Colon (tissue), 2 donors: Measurements from ENCODE around the gene SESN2.

Experiments
- FAIRE-seq: peaks from 2 replicates; lab custom pipeline; 2012; peaks lifted over from hg19 to GRCh38; lab: Jason Lieb, UNC
- donor health status: control.
- donor health status: control.

SESN2 gene

GRCh38 chr1:28249866-28250295, 9.4 kb upstream of the SESN2 start:
- FAIRE-seq = no peak

GRCh38 chr1:28256197-28256827, 3.0 kb upstream of the SESN2 start:
- no peak for FAIRE-seq

- no peak for FAIRE-seq
These were observed 1.6 kb upstream of the SESN2 start for GRCh38 chr1:28257736-28258135.

GRCh38 chr1:28258628-28259251, 578 bp upstream of the SESN2 start:
- FAIRE-seq = no peak

GRCh38 chr1:28259934-28260802, 850 bp downstream of the SESN2 start:
- FAIRE-seq = no peak

GRCh38 chr1:28260803-28261174, 1.5 kb downstream of the SESN2 start:
- FAIRE-seq = no peak

GRCh38 chr1:28264897-28265296, 5.6 kb downstream of the SESN2 start:
- no peak for FAIRE-seq

- no peak for FAIRE-seq
These were observed 6.3 kb downstream of the SESN2 start for GRCh38 chr1:28265577-28265976.

GRCh38 chr1:28266920-28267322, 7.6 kb downstream of the SESN2 start:
- no peak for FAIRE-seq

- no peak for FAIRE-seq
These were observed 8.3 kb downstream of the SESN2 start for GRCh38 chr1:28267633-28268032.

- no peak for FAIRE-seq
These were observed 10.2 kb downstream of the SESN2 start for GRCh38 chr1:28269529-28269928.

GRCh38 chr1:28272215-28272852, 13.0 kb downstream of the SESN2 start:
- no peak for FAIRE-seq

GRCh38 chr1:28273216-28273860, 14.0 kb downstream of the SESN2 start:
- no peak for FAIRE-seq

- no peak for FAIRE-seq
These were observed 19.4 kb downstream of the SESN2 start for GRCh38 chr1:28278763-28279162.

- FAIRE-seq = no peak
These were observed 20.4 kb downstream of the SESN2 start for GRCh38 chr1:28279721-28280120.

GRCh38 chr1:28280501-28280900, 21.2 kb downstream of the SESN2 start:
- no peak for FAIRE-seq

GRCh38 chr1:28280977-28281381, 21.7 kb downstream of the SESN2 start:
- FAIRE-seq = no peak

GRCh38 chr1:28281608-28282425, 22.5 kb downstream of the SESN2 start:
- FAIRE-seq = no peak

- no peak for FAIRE-seq
These were observed 23.4 kb downstream of the SESN2 start for GRCh38 chr1:28282426-28283407.

GRCh38 chr1:28286111-28286510, 26.8 kb downstream of the SESN2 start:
- FAIRE-seq = no peak
